Stomach (tissue), 4 donors: ENCODE results near the gene GREM2.

Experiments
- CTCF ChIP-seq, 7 experiments: fragments of 450-650 bp in 4 of 7; fragments of 200-600 bp in 3 of 7; sonication (generic) in 3 of 7; IDR thresholded peaks; one replicate each; pipeline ENCODE4 v1.5.1; 2016 to 2019; ENCODE audit warnings: antibody characterized with exemption in 7 of 7, control low read depth in 2 of 7, mild to moderate bottlenecking in 1 of 7
- POLR2A ChIP-seq, 4 donors: fragments of 450-650 bp; IDR thresholded peaks; one replicate each; pipeline ENCODE4 v1.6.1; 2016; ENCODE audit warnings: antibody characterized with exemption in 4 of 4, control low read depth in 2 of 4, mild to moderate bottlenecking in 1 of 4, moderate library complexity in 1 of 4
- POLR2AphosphoS5 ChIP-seq, 3 donors: sonication (generic); formaldehyde crosslinking; IDR thresholded peaks; one replicate each; pipeline ENCODE4 v1.6.1; 2016; ENCODE audit warnings: antibody characterized with exemption in 3 of 3

GRCh38 chr1:240599299-240599698, 12.7 kb downstream of the GREM2 start:
- TF ChIP-seq POLR2A (IDR thresholded peaks at IDR 0.05) = no peak
- no peak for TF ChIP-seq CTCF (IDR thresholded peaks at IDR 0.05)
- TF ChIP-seq POLR2AphosphoS5 (IDR thresholded peaks at IDR 0.05) = no peak
